ENCODE results near the gene PPAT.

GRCh38 chr4:56417396-56417795, 18.0 kb downstream of the PPAT start:
- TF ChIP-seq POLR2AphosphoS5 (IDR thresholded peaks at IDR 0.05; ENCODE audit: low read depth, low read length), result no peak
- TF ChIP-seq, protein P1, sequence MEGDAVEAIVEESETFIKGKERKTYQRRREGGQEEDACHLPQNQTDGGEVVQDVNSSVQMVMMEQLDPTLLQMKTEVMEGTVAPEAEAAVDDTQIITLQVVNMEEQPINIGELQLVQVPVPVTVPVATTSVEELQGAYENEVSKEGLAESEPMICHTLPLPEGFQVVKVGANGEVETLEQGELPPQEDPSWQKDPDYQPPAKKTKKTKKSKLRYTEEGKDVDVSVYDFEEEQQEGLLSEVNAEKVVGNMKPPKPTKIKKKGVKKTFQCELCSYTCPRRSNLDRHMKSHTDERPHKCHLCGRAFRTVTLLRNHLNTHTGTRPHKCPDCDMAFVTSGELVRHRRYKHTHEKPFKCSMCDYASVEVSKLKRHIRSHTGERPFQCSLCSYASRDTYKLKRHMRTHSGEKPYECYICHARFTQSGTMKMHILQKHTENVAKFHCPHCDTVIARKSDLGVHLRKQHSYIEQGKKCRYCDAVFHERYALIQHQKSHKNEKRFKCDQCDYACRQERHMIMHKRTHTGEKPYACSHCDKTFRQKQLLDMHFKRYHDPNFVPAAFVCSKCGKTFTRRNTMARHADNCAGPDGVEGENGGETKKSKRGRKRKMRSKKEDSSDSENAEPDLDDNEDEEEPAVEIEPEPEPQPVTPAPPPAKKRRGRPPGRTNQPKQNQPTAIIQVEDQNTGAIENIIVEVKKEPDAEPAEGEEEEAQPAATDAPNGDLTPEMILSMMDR (IDR thresholded peaks at IDR 0.05), result no peak
- TF ChIP-seq, protein P2, sequence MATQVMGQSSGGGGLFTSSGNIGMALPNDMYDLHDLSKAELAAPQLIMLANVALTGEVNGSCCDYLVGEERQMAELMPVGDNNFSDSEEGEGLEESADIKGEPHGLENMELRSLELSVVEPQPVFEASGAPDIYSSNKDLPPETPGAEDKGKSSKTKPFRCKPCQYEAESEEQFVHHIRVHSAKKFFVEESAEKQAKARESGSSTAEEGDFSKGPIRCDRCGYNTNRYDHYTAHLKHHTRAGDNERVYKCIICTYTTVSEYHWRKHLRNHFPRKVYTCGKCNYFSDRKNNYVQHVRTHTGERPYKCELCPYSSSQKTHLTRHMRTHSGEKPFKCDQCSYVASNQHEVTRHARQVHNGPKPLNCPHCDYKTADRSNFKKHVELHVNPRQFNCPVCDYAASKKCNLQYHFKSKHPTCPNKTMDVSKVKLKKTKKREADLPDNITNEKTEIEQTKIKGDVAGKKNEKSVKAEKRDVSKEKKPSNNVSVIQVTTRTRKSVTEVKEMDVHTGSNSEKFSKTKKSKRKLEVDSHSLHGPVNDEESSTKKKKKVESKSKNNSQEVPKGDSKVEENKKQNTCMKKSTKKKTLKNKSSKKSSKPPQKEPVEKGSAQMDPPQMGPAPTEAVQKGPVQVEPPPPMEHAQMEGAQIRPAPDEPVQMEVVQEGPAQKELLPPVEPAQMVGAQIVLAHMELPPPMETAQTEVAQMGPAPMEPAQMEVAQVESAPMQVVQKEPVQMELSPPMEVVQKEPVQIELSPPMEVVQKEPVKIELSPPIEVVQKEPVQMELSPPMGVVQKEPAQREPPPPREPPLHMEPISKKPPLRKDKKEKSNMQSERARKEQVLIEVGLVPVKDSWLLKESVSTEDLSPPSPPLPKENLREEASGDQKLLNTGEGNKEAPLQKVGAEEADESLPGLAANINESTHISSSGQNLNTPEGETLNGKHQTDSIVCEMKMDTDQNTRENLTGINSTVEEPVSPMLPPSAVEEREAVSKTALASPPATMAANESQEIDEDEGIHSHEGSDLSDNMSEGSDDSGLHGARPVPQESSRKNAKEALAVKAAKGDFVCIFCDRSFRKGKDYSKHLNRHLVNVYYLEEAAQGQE (IDR thresholded peaks at IDR 0.05; ENCODE audit: insufficient read depth in 1 of 2, low read depth in 2 of 2, low read length in 1 of 2), result no peak
- no peak for TF ChIP-seq TCF7L2 (IDR thresholded peaks at IDR 0.05; ENCODE audit: low read depth, low read length)
- TF ChIP-seq SIN3A (IDR thresholded peaks at IDR 0.05; ENCODE audit: borderline replicate concordance, insufficient read depth, low read depth, low read length), result no peak
